Neural cell (in vitro differentiated cells): Measurements from ENCODE around the gene AGPS. TPM values are rescaled to one million over a fixed set of nuclear protein-coding genes. Genes with fewer than 3 reads are reported as not detected.

Experiments used
- H2AFZ ChIP-seq: fragments of 200-600, 300-800 bp; sonication (generic), shearing (Covaris generic); 2 replicates; pipeline ENCODE4 v1.6.0; 2014; ENCODE audit warnings: low read depth, mild to moderate bottlenecking, antibody characterized with exemption, low read length, moderate library complexity
- H3F3A ChIP-seq: fragments of 200-600 bp; shearing (Covaris generic); 2 replicates; pipeline ENCODE4 v1.6.1; 2016; ENCODE audit warnings: mild to moderate bottlenecking, moderate library complexity, mixed read lengths, antibody characterized with exemption, low read length; ENCODE audit not compliant: insufficient read depth, poor library complexity, severe bottlenecking
- H3K27ac ChIP-seq: fragments of 200-600, 300-800 bp; sonication (generic), shearing (Covaris generic); 2 replicates; pipeline ENCODE4 v1.5.1; 2014; ENCODE audit warnings: mild to moderate bottlenecking, low read length, moderate library complexity
- H3K27me3 ChIP-seq: fragments of 300-800, 200-600 bp; sonication (generic), shearing (Covaris generic); 2 replicates; pipeline ENCODE4 v1.6.0; 2014; ENCODE audit warnings: mild to moderate bottlenecking, low read depth, low read length, moderate library complexity; ENCODE audit not compliant: insufficient read depth
- H3K36me3 ChIP-seq: fragments of 300-800, 200-600 bp; sonication (generic), shearing (Covaris generic); 2 replicates; pipeline ENCODE4 v1.5.1; 2014; ENCODE audit warnings: mild to moderate bottlenecking, antibody characterized with exemption, low read length, moderate library complexity; ENCODE audit not compliant: insufficient read depth
- H3K4me2 ChIP-seq: fragments of 300-800, 200-600 bp; sonication (generic), shearing (Covaris generic); 2 replicates; pipeline ENCODE4 v1.6.0; 2014; ENCODE audit warnings: mild to moderate bottlenecking, low read length
- H3K4me3 ChIP-seq: fragments of 300-800, 200-600 bp; sonication (generic), shearing (Covaris generic); 2 replicates; pipeline ENCODE4 v1.5.1; 2014; ENCODE audit warnings: mild to moderate bottlenecking, low read length, moderate library complexity
- H3K79me2 ChIP-seq: fragments of 200-600 bp; shearing (Covaris generic); replicated peaks from 2 replicates; pipeline ENCODE4 v1.6.0; 2014; ENCODE audit warnings: mild to moderate bottlenecking, low read length, moderate library complexity; ENCODE audit not compliant: insufficient read depth
- H3K9ac ChIP-seq: fragments of 300-800, 200-600 bp; sonication (generic), shearing (Covaris generic); 2 replicates; pipeline ENCODE4 v1.6.1; 2016; ENCODE audit warnings: mild to moderate bottlenecking, low read length, mixed read lengths
- H3K9me2 ChIP-seq: fragments of 200-600 bp; shearing (Covaris generic); 2 replicates; pipeline ENCODE4 v1.6.1; 2016; ENCODE audit warnings: mild to moderate bottlenecking, low read length, mixed read lengths; ENCODE audit not compliant: insufficient read depth
- H3K9me3 ChIP-seq: fragments of 200-600, 300-800 bp; sonication (generic), shearing (Covaris generic); 2 replicates; pipeline ENCODE4 v1.6.1; 2016; ENCODE audit warnings: mild to moderate bottlenecking, mixed run types, low read length, moderate library complexity, mixed read lengths
- H4K20me1 ChIP-seq: fragments of 200-600 bp; shearing (Covaris generic); 2 replicates; pipeline ENCODE4 v1.6.1; 2016; ENCODE audit warnings: mild to moderate bottlenecking, mixed run types; ENCODE audit not compliant: insufficient read depth
- CTCF ChIP-seq: fragments of 450-650 bp; IDR thresholded peaks from 2 replicates; pipeline ENCODE4 v1.5.1; 2014; ENCODE audit warnings: antibody characterized with exemption, mild to moderate bottlenecking, moderate library complexity; ENCODE audit not compliant: poor library complexity, severe bottlenecking
- EP300 ChIP-seq: fragments of 450-650 bp; conservative IDR thresholded peaks from 2 replicates; pipeline ENCODE4 v1.6.1; 2014; ENCODE audit warnings: antibody characterized with exemption, mild to moderate bottlenecking, moderate library complexity; ENCODE audit not compliant: poor library complexity, severe bottlenecking
- EZH2 ChIP-seq: fragments of 200-600, 300-800 bp; shearing (Covaris generic), sonication (generic); IDR thresholded peaks from 2 replicates; pipeline ENCODE4 v1.6.1; 2014; ENCODE audit warnings: antibody characterized with exemption, low read length, borderline replicate concordance, mild to moderate bottlenecking; ENCODE audit not compliant: insufficient read depth, poor library complexity, severe bottlenecking
- MXI1 ChIP-seq: fragments of 450-650 bp; conservative IDR thresholded peaks from 2 replicates; pipeline ENCODE4 v1.6.1; 2014; ENCODE audit warnings: antibody characterized with exemption, mild to moderate bottlenecking; ENCODE audit not compliant: poor library complexity, severe bottlenecking
- POLR2AphosphoS5 ChIP-seq: IDR thresholded peaks from 2 replicates; pipeline ENCODE4 v1.6.1; 2012
- RAD21 ChIP-seq: fragments of 450-650 bp; conservative IDR thresholded peaks from 2 replicates; pipeline ENCODE4 v1.6.1; 2014; ENCODE audit warnings: antibody characterized with exemption, mild to moderate bottlenecking, moderate library complexity
- REST ChIP-seq: IDR thresholded peaks from 2 replicates; pipeline ENCODE4 v1.6.1; 2012; ENCODE audit warnings: borderline replicate concordance
- SMC3 ChIP-seq: fragments of 450-650 bp; conservative IDR thresholded peaks from 2 replicates; pipeline ENCODE4 v1.6.1; 2014; ENCODE audit warnings: antibody characterized with exemption, mild to moderate bottlenecking, moderate library complexity; ENCODE audit not compliant: poor library complexity
- TAF1 ChIP-seq: IDR thresholded peaks from 2 replicates; pipeline ENCODE4 v1.6.1; 2012; ENCODE audit warnings: low read depth
- polyA plus RNA-seq: library from polyadenylated mRNA; depleted of rRNA; stranded (reverse); fragments of >200 nt; gene quantifications from 2 replicates; pipeline ENCODE4 v1.2.3, GENCODE V29; 2014

AGPS gene
- polyA plus RNA-seq, 1 donor from 2014 or later: 31.0 TPM

GRCh38 chr2:177464549-177464948, 72.0 kb downstream of the AGPS start:
- no peak for TF ChIP-seq EZH2
- no peak for TF ChIP-seq CTCF
- no peak for TF ChIP-seq EP300
- TF ChIP-seq MXI1: no peak
- no peak overlapping the region for H3K27ac ChIP-seq
- H3K4me3 ChIP-seq: no peak overlapping the region
- H3K9me2 ChIP-seq: no peaks in the 10 kb centered on the region
- H3K27me3 ChIP-seq: no peaks in the 10 kb centered on the region
- H3K9me3 ChIP-seq: no peaks in the 10 kb centered on the region
- no peaks in the 10 kb centered on the region for H4K20me1 ChIP-seq
- H3K4me2 ChIP-seq: no peak overlapping the region
- no peak overlapping the region for H2AFZ ChIP-seq
- no peaks in the 10 kb centered on the region for H3F3A ChIP-seq
- no peak overlapping the region for H3K9ac ChIP-seq
- H3K36me3 ChIP-seq: no peaks in the 10 kb centered on the region
- no peaks in the 10 kb centered on the region for H3K79me2 ChIP-seq

- no peak overlapping the region for H3K27ac ChIP-seq
- no peak overlapping the region for H3K4me3 ChIP-seq
- no peaks in the 10 kb centered on the region for H3K9me2 ChIP-seq
- H3K79me2 ChIP-seq: no peaks in the 10 kb centered on the region
- no peaks in the 10 kb centered on the region for H3F3A ChIP-seq
- no peaks in the 10 kb centered on the region for H3K27me3 ChIP-seq
- no peak overlapping the region for H2AFZ ChIP-seq
- TF ChIP-seq EZH2 (no peak), CTCF (no peak), RAD21 (no peak), SMC3 (no peak), MXI1 (no peak), TAF1 (no peak), POLR2AphosphoS5 (no peak), EP300 (no peak), REST (no peak)
- H3K9ac ChIP-seq: no peak overlapping the region
- H4K20me1 ChIP-seq: no peaks in the 10 kb centered on the region
- no peaks in the 10 kb centered on the region for H3K36me3 ChIP-seq
- H3K4me2 ChIP-seq: no peak overlapping the region
- no peaks in the 10 kb centered on the region for H3K9me3 ChIP-seq
These were observed 73.0 kb downstream of the AGPS start for GRCh38 chr2:177465400-177466138.
